Measurements from ENCODE around the gene CHST3. TPM values are rescaled to one million over a fixed set of nuclear protein-coding genes. Genes with fewer than 3 reads are reported as not detected.

The CHST3 gene
- total and polyA plus RNA-seq, 2 experiments from 2014 or later = 0.94 to 8.3 TPM

DNA sequence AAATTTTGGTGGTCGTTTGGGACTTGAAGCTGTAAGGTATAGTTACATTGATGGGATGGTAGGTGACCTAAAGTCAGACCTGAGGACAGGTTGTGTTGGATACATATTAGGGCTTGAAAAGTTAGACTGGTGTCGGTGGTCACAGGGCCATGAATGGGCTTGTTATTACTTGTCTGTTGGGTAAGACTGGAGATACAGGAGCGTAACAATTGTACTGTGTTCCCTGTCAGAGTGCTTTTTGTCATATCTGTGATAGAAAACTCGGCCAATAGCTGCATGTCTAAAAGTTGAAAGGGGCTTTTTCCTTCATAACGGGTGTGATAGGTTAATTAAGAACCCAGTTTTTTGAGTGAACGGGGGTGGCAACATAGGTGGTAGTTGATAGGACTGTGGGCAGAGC lies 13.5 kb upstream of the CHST3 start (continued):
- TF ChIP-seq ZNF462 (CRISPR knock-in tag; IDR thresholded peaks at IDR 0.05) (no peak), ZNF114 (CRISPR knock-in tag; IDR thresholded peaks at IDR 0.05) (no peak), CREB1 (CRISPR knock-in tag; IDR thresholded peaks at IDR 0.05; ENCODE audit: low read depth) (no peak), ZNF331 (CRISPR knock-in tag; IDR thresholded peaks at IDR 0.05; ENCODE audit: low read depth) (no peak)
- TF ChIP-seq, protein P1, sequence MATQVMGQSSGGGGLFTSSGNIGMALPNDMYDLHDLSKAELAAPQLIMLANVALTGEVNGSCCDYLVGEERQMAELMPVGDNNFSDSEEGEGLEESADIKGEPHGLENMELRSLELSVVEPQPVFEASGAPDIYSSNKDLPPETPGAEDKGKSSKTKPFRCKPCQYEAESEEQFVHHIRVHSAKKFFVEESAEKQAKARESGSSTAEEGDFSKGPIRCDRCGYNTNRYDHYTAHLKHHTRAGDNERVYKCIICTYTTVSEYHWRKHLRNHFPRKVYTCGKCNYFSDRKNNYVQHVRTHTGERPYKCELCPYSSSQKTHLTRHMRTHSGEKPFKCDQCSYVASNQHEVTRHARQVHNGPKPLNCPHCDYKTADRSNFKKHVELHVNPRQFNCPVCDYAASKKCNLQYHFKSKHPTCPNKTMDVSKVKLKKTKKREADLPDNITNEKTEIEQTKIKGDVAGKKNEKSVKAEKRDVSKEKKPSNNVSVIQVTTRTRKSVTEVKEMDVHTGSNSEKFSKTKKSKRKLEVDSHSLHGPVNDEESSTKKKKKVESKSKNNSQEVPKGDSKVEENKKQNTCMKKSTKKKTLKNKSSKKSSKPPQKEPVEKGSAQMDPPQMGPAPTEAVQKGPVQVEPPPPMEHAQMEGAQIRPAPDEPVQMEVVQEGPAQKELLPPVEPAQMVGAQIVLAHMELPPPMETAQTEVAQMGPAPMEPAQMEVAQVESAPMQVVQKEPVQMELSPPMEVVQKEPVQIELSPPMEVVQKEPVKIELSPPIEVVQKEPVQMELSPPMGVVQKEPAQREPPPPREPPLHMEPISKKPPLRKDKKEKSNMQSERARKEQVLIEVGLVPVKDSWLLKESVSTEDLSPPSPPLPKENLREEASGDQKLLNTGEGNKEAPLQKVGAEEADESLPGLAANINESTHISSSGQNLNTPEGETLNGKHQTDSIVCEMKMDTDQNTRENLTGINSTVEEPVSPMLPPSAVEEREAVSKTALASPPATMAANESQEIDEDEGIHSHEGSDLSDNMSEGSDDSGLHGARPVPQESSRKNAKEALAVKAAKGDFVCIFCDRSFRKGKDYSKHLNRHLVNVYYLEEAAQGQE (IDR thresholded peaks at IDR 0.05; ENCODE audit: unreplicated experiment) = no peak

GRCh38 chr10:71952745-71953144 lies 11.4 kb upstream of the CHST3 start:
- Histone ChIP-seq H2AFZ (no peak overlapping the region), H3K4me1 (ENCODE audit: insufficient read depth) (no peaks in the 10 kb centered on the region), H4K20me1 (replicated peaks; ENCODE audit: insufficient read depth) (no peaks in the 10 kb centered on the region), H3K9me2 (ENCODE audit: insufficient read depth) (no peaks in the 10 kb centered on the region), H3K79me2 (replicated peaks; ENCODE audit: insufficient read depth) (no peaks in the 10 kb centered on the region), H3K36me3 (ENCODE audit: insufficient read depth) (no peaks in the 10 kb centered on the region; the same call in 1 of the 2 replicates), H3K27ac (ENCODE audit: low read depth) (no peak overlapping the region), H3K4me2 (no peak overlapping the region), H3F3A (replicated peaks; ENCODE audit: low read depth) (no peaks in the 10 kb centered on the region), H3K4me3 (no peak overlapping the region), H3K27me3 (ENCODE audit: insufficient read depth) (no peaks in the 10 kb centered on the region)
- peaks cover 9% of the 10 kb centered on the region for H3K4me1 Mint-ChIP-seq
- H3K4me3 Mint-ChIP-seq = no peak overlapping the region
- ATAC-seq (no peak), DNase-seq (ENCODE audit: low spot score) (no peak)
- H3K9me3 Mint-ChIP-seq = peaks cover 26% of the 10 kb centered on the region
- H3K27ac Mint-ChIP-seq = no peak overlapping the region
- peaks cover 16% of the 10 kb centered on the region for H3K36me3 Mint-ChIP-seq (ENCODE audit: low read depth)
- TF ChIP-seq ZNF331 (CRISPR knock-in tag; IDR thresholded peaks at IDR 0.05; ENCODE audit: low read depth) (no peak), ETS1 (IDR thresholded peaks at IDR 0.05) (no peak)
- TF ChIP-seq, protein P1 (IDR thresholded peaks at IDR 0.05; ENCODE audit: unreplicated experiment) = no peak
- peaks cover 11% of the 10 kb centered on the region for H3K27me3 Mint-ChIP-seq (ENCODE audit: insufficient read depth, low read depth, poor library complexity)

All from GM23338 (cell line).